GM12873 (cell line): ENCODE results near the gene MYO15B.
A peak's percentile ranks its signal among the peaks of the same experiment; 100 is the strongest.

Experiments used
- CTCF ChIP-seq: IDR thresholded peaks from 2 replicates; pipeline ENCODE4 v1.5.1; 2012; ENCODE audit warnings: low read depth, mild to moderate bottlenecking, moderate library complexity, low read length, control low read depth; ENCODE audit not compliant: insufficient read depth; ENCODE audit errors: missing control alignments

The MYO15B gene

GRCh38 chr17:75588596-75589011, 1.0 kb downstream of the MYO15B start:
- TF ChIP-seq CTCF, result no peak

GRCh38 chr17:75589012-75589918, 1.7 kb downstream of the MYO15B start:
- peak; percentile 56 for TF ChIP-seq CTCF

- no peak for TF ChIP-seq CTCF
Observed at GRCh38 chr17:75589919-75590303, 2.3 kb downstream of the MYO15B start.

- no peak for TF ChIP-seq CTCF
Observed at GRCh38 chr17:75590314-75590761, 2.7 kb downstream of the MYO15B start.

- no peak for TF ChIP-seq CTCF
Observed at GRCh38 chr17:75590849-75591721, 3.5 kb downstream of the MYO15B start.

- no peak for TF ChIP-seq CTCF
Observed at GRCh38 chr17:75591722-75592302, 4.2 kb downstream of the MYO15B start.
